ENCODE results near the gene ABI3BP.

The ABI3BP gene

DNA sequence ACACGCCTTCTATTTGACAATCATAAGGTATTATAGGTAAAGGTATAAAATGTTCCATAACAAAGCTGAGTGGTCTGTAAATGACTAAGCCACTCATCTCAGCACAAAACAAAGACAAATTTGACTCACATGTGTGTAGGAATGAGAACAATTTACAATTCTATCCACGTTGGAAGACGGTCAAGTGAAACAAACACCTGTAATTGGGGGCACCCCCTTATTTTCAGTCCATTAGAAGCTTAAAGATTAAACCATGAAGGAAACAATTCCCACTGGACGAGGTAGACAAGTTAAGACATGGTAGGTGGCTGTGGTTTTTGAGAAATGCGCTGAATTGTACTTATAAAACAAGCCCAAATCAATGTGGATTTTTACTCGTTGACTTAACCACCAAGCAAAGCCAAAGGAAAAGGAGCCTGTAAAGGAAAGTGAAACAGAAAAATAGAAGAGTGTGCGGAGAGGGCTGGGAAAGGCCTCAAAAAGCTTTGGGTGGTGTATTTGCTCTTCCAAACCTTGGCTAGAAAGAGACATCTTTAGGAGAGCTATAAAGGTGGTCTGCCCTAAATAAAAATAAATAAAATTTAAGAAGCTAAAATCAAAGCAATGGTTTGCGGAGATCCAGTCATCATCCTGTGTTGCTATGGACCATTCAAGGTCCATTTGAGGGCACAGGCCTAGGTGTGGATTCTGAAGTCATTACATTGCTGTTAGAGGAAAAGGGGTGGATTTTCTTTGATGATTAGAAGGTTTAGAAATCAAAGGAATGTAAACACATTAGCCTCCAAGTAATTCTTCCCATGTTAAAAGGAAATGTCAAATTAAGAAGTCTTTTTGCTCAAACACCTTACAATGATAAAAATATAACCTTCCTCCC lies 148.9 kb downstream of the ABI3BP start:
- DNase-seq (ENCODE audit: low read depth in 2 of 3, low spot score in 1 of 3), result no peak

DNA sequence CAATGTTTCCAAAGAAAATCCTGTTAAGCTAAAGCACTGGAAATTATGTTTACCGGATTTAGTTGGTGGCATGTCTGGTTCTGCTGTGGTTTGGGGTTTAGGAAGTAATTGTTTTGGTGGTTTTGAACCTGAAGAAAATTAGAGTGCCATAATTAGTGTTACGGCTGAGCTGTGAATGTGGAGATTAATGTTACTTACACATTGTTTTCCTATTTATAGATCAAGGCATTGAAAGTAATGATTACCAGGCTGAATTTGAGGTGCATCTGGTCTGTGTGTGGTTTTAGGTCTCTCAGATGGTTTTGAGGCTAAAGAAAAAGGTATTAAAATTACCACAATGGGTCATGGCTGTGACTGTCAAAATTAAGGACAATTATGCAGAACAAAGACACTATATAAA lies 155.1 kb downstream of the ABI3BP start:
- DNase-seq (ENCODE audit: low read depth in 2 of 3, low spot score in 1 of 3), result no peak

- DNase-seq (ENCODE audit: low read depth in 2 of 3, low spot score in 1 of 3), result no peak
Observed at GRCh38 chr3:100836661-100837060, 156.6 kb downstream of the ABI3BP start.

GRCh38 chr3:100834332-100834731 lies 158.9 kb downstream of the ABI3BP start:
- DNase-seq (ENCODE audit: low read depth in 2 of 3, low spot score in 1 of 3), result no peak

DNA sequence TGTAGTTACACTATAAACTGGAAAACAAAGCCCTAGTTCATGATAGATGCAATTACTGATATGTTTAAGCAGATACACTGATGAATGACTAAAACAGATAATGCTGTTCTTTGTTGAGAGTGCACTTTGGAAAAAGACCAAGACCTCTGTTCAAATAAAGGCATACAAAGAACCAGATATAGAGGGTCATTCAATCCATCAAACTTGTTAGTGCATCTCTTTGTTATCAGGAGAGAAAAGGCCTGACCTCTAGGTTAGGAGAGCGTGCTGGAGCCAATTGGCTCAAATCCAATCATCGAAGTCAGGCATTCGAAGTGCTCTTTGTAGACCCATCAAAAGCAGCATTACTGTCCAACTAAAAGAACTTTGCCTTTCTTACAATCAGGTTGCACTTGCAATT lies 159.7 kb downstream of the ABI3BP start:
- DNase-seq (ENCODE audit: low read depth in 2 of 3, low spot score in 1 of 3), result no peak

- DNase-seq (ENCODE audit: low read depth in 2 of 3, low spot score in 1 of 3), result no peak
Observed at GRCh38 chr3:100831629-100832028, 161.6 kb downstream of the ABI3BP start.

DNA sequence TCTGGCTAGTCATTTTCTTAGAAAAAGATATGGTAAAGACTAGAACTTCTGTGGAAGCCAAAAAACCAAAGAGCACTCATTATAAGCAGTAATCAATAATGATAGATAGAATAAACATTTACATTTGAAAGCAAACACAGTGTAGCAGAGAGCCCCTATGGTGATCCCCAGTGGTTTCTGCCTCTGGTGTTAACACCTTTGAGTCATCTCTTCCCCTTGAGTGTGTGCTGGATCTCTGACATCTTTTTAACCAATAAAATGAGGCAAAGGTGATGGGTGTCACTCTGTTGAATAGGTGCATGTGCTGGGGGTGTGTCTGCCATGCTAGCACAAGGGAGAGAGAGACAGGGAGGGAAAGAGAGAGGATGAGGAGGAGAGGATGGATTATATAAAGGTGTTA lies 162.3 kb downstream of the ABI3BP start:
- DNase-seq (ENCODE audit: low read depth in 2 of 3, low spot score in 1 of 3), result no peak

GRCh38 chr3:100825574-100825973 lies 167.6 kb downstream of the ABI3BP start:
- no peak for DNase-seq (ENCODE audit: low read depth in 2 of 3, low spot score in 1 of 3)

- DNase-seq (ENCODE audit: low read depth in 2 of 3, low spot score in 1 of 3), result no peak
Observed at GRCh38 chr3:100815583-100815982, 177.6 kb downstream of the ABI3BP start.

DNA sequence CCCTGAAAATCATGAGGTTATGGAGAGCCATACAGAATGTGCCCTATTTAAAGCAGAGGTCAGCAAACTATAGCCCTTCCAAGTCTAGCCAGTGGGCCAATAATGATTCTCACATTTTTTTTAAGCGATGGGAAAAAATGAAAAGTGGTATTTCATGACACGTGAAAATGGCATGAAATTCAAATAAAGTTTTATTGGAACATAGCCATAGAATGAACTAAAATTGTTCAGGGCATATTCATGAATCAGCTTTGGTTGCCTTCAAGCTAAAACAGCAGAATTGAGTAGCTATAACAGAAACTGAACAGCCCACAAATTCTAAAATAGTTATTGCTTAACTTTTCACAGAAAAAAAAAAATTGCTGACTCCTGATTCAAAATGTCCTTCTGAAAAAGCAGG lies 179.4 kb downstream of the ABI3BP start:
- no peak for DNase-seq (ENCODE audit: low read depth in 2 of 3, low spot score in 1 of 3)

GRCh38 chr3:100811779-100812507 lies 181.3 kb downstream of the ABI3BP start:
- no peak for DNase-seq (ENCODE audit: low read depth in 2 of 3, low spot score in 1 of 3)

DNA sequence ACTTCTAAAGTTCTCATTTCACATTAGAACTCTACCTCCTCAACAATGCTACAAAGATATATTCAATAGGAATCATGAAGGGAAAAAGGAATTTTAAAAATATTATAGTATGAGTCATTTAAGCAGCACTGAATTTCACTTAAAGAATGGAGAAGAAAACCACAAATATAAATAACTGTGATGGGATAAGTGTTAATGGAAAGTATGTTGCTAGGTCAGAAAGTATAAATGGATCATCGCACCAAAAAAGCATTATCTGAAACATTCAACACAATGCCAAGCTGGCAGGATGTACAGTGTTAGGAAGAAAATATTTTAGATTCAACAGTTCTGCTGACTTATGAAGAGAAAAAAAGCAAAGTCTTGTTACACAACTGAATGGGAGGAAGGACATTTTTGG lies 182.6 kb downstream of the ABI3BP start:
- no peak for DNase-seq (ENCODE audit: low read depth in 2 of 3, low spot score in 1 of 3)

- no peak for DNase-seq (ENCODE audit: low read depth in 2 of 3, low spot score in 1 of 3)
Observed at GRCh38 chr3:100804631-100805030, 188.6 kb downstream of the ABI3BP start.

DNA sequence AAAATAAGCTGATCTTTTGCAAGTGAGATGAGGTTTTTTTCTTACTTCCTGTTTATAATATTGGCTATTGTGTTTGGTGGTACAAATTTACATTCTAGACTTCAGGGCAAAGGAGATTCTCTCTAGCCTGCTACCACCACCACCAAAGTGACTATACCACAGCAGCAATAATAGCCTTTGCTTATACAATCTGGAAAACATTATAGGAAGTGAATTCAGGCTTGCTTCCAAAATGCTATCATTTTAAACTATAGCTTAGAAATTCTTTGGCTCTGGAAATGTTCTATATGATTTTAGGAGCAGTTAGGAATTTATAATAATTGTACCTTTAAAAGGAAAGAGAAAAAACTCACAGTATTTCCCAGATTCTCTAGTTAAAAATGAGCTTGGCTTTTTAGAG lies 189.5 kb downstream of the ABI3BP start:
- DNase-seq (ENCODE audit: low read depth in 2 of 3, low spot score in 1 of 3), result no peak

GRCh38 chr3:100802126-100802525 lies 191.1 kb downstream of the ABI3BP start:
- no peak for DNase-seq (ENCODE audit: low read depth in 2 of 3, low spot score in 1 of 3)

- no peak for DNase-seq (ENCODE audit: low read depth in 2 of 3, low spot score in 1 of 3)
Observed at GRCh38 chr3:100798012-100798411, 195.2 kb downstream of the ABI3BP start.

DNA sequence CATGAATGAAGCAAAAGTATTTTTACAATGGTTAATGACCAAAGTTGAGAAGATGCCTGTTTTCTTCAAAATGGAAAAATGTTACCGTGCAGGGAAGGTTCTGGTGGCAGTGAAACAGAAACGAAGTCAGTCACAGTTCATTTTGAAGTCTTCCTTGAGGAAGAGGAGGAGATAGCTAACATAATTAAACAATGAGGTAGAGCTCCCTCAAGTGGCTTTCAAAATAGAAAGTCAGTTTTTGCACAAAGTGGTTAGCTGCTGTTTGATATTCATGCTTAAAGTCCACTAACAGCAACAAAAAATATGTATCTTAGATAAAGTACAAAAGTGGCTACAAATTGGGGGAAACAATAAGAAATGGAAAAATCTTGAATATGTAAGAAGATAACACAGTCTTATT lies 196.7 kb downstream of the ABI3BP start:
- DNase-seq (ENCODE audit: low read depth in 2 of 3, low spot score in 1 of 3), result no peak

- no peak for DNase-seq (ENCODE audit: low read depth in 2 of 3, low spot score in 1 of 3)
Observed at GRCh38 chr3:100789579-100789978, 203.6 kb downstream of the ABI3BP start.

DNA sequence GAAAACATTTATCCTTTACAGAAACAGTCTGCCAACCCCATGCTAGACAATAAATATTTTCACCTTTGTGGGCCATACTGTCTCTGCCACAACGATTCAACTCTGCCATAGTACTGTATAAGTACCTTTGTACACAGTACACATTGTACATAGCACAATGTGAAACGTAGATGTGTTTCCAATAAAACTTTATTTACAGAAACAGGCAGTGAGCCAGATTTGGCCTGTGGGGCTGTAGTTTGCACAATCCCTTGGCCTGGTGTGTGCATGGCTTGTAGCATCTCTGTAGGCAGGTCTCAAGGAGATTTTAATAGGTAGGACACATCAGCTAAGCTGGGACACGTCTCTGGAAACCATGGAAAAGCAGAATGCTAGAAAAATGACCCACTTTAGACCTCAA lies 209.6 kb downstream of the ABI3BP start:
- no peak for DNase-seq (ENCODE audit: low read depth in 2 of 3, low spot score in 1 of 3)

DNA sequence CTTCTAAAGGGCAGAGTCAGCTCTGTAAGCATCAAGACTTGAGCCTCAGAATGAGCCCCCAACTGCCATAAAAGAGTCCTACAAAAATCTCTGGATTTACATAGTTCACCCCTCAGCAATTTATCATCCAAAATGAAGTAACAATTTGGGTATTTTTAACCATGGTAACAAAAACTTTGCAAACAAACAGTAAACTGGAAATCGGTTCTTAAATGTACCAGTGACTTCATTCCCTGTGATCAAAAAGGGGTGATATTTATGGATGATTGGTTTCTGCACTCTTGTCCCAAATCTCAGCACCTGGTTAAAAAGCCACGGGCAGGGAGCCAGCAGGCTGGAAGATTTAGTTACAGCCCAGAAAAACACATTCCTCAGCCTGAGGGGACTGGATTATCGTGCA lies 210.3 kb downstream of the ABI3BP start:
- DNase-seq (ENCODE audit: low read depth in 2 of 3, low spot score in 1 of 3), result no peak

- no peak for DNase-seq (ENCODE audit: low read depth in 2 of 3, low spot score in 1 of 3)
Observed at GRCh38 chr3:100782348-100782747, 210.9 kb downstream of the ABI3BP start.

- DNase-seq (ENCODE audit: low read depth in 2 of 3, low spot score in 1 of 3), result no peak
Observed at GRCh38 chr3:100781301-100781700, 211.9 kb downstream of the ABI3BP start.
